NCI-H187 (cell line): ENCODE results near the gene TSHR.

Experiments used
- DNase-seq, 2 experiments: peaks; one replicate each; lab custom pipeline; 2025; lab: John Stamatoyannopoulos, UW

Gene TSHR

GRCh38 chr14:81178063-81178462 is 222.6 kb downstream of the TSHR start:
- DNase-seq = no peak

DNA sequence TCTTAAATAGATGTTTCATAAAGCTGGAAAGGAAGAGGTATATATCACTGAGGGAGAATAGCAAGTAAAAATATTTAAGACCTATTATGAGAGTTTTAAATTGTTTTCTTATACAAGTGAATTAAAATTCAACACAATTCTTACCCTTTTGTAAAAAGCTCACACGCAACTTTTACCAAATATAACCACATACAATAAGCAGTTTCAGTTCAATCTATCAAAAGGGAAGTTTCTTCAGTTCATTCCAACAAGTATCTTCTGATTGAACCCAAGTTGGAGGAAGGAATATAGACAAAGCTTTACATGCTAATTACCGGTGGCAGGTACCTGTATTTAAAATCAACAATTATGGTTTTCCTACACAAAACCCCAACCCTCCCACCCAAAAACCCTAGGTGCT is 224.2 kb downstream of the TSHR start:
- DNase-seq = no peak

- DNase-seq = no peak
These were observed 232.6 kb downstream of the TSHR start for GRCh38 chr14:81187832-81188522.

DNA sequence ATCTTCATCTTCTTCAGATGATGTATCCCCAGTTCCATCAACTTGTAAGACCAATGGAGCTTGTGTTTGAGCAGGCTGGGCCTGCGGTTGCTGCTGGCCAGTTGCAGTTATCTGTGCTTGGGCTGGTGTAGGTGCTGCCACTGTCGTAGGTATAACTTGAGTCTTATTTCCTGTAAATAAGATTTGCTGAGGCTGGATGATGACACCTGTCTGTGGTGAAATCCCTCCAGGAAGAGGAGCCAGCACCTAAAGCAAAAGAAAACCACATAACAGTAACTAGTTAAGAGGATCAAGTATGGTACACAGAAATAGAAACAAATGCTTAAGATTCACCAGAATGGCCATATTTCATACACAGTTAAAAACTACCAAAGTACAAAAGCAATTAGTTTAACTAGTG is 237.2 kb downstream of the TSHR start:
- no peak for DNase-seq

DNA sequence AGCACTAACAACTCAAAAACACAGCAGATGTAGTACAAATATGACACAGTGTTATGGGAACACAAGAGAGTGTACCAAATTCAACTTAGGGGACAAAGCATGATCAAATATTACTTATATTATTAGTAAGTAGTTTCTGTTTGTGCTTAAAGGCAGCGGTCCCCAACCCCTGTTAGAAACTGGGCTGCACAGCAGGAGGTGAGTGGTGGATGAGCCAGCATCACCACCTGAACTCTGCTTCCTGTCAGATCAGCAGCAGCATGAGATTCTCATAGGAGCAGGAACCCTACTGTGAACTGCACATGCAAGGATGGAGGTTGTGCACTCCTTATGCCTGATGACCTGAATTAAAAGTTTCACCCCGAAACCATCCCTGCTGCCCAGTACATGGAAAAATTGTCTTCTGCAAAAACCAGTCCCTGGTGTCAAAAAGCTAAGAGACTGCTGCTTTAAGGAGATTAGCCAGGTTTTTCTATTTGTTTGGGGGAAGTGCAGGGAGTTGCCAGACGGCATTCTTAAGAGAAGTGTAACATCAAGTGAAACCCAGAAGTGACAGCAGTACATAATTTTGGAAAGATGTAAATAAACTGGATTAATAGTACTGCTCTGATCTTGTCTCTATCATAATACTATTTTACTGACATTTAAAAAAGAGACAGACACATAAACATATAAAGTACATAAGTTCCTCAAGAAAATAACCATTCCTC is 238.7 kb downstream of the TSHR start:
- no peak for DNase-seq
